AG10803 (cell line): ENCODE measurements around the gene PTPRM.
A peak's percentile ranks its signal among the peaks of the same experiment; 100 is the strongest.

Experiments
- DNase-seq: peaks from one replicate; pipeline ENCODE4 v3.0.0; 2010; ENCODE audit warnings: low read depth
- H3K4me3 ChIP-seq: 2 replicates; pipeline ENCODE4 v1.5.1; 2011; ENCODE audit warnings: mild to moderate bottlenecking, low read length, control low read depth
- CTCF ChIP-seq: conservative IDR thresholded peaks from 2 replicates; pipeline ENCODE4 v1.5.1; 2011; ENCODE audit warnings: mild to moderate bottlenecking, low read length, control low read depth, inconsistent platforms

The PTPRM gene

GRCh38 chr18:8319798-8320489, 752.8 kb downstream of the PTPRM start:
- no peak overlapping the region for H3K4me3 ChIP-seq
- no peak for TF ChIP-seq CTCF
- no peak for DNase-seq

- DNase-seq, result no peak
- no peak for TF ChIP-seq CTCF
- no peak overlapping the region for H3K4me3 ChIP-seq
Measured at GRCh38 chr18:8322486-8322885, 755.4 kb downstream of the PTPRM start.

GRCh38 chr18:8324343-8325065, 757.4 kb downstream of the PTPRM start:
- H3K4me3 ChIP-seq, result no peak overlapping the region
- no peak for DNase-seq
- TF ChIP-seq CTCF, result no peak

GRCh38 chr18:8326763-8327394, 759.8 kb downstream of the PTPRM start:
- no peak overlapping the region for H3K4me3 ChIP-seq
- no peak for TF ChIP-seq CTCF
- DNase-seq, result no peak

- H3K4me3 ChIP-seq, result no peak overlapping the region
- DNase-seq, result no peak
- TF ChIP-seq CTCF, result no peak
Measured at GRCh38 chr18:8328126-8328525, 761.0 kb downstream of the PTPRM start.

- H3K4me3 ChIP-seq, result no peak overlapping the region
- peak; percentile 17 for DNase-seq
- no peak for TF ChIP-seq CTCF
Measured at GRCh38 chr18:8329186-8329771, 762.2 kb downstream of the PTPRM start.
